Neural cell (in vitro differentiated cells): Measurements from ENCODE around the gene MAGI2.

Source experiments
- CTCF ChIP-seq: fragments of 450-650 bp; IDR thresholded peaks from 2 replicates; pipeline ENCODE4 v1.5.1; 2014; ENCODE audit warnings: antibody characterized with exemption, mild to moderate bottlenecking, moderate library complexity; ENCODE audit not compliant: poor library complexity, severe bottlenecking
- EP300 ChIP-seq: fragments of 450-650 bp; conservative IDR thresholded peaks from 2 replicates; pipeline ENCODE4 v1.6.1; 2014; ENCODE audit warnings: antibody characterized with exemption, mild to moderate bottlenecking, moderate library complexity; ENCODE audit not compliant: poor library complexity, severe bottlenecking
- MXI1 ChIP-seq: fragments of 450-650 bp; conservative IDR thresholded peaks from 2 replicates; pipeline ENCODE4 v1.6.1; 2014; ENCODE audit warnings: antibody characterized with exemption, mild to moderate bottlenecking; ENCODE audit not compliant: poor library complexity, severe bottlenecking
- SMC3 ChIP-seq: fragments of 450-650 bp; conservative IDR thresholded peaks from 2 replicates; pipeline ENCODE4 v1.6.1; 2014; ENCODE audit warnings: antibody characterized with exemption, mild to moderate bottlenecking, moderate library complexity; ENCODE audit not compliant: poor library complexity

- TF ChIP-seq SMC3 (no peak), CTCF (no peak), EP300 (no peak), MXI1 (no peak)
Measured at GRCh38 chr7:78496096-78496630, 957.3 kb downstream of the MAGI2 start.
